HepG2 (cell line): ENCODE measurements around the gene CTNND1. TPM values are rescaled to one million over a fixed set of nuclear protein-coding genes. Genes with fewer than 3 reads are reported as not detected.

Experiments used
- CHCHD3 ChIP-seq: sonication (generic); formaldehyde crosslinking; IDR thresholded peaks from 2 replicates; pipeline ENCODE4 v1.8.0; 2022; ENCODE audit warnings: mild to moderate bottlenecking, missing genetic modification reagents, moderate library complexity
- DPF2 ChIP-seq: sonication (generic); formaldehyde crosslinking; IDR thresholded peaks from 2 replicates; pipeline ENCODE4 v1.4.0; 2020; ENCODE audit warnings: mild to moderate bottlenecking, low read depth, missing genetic modification reagents, borderline replicate concordance
- FIP1L1 ChIP-seq: fragments of 200-400 bp; formaldehyde crosslinking; IDR thresholded peaks from 2 replicates; pipeline ENCODE4 v1.6.1; 2018; ENCODE audit warnings: low read depth, mild to moderate bottlenecking, low read length, moderate library complexity, borderline replicate concordance; ENCODE audit not compliant: insufficient read depth
- HDAC6 ChIP-seq: fragments of 200-600 bp; sonication (generic); IDR thresholded peaks from 2 replicates; pipeline ENCODE4 v1.7.0; 2017; ENCODE audit warnings: mild to moderate bottlenecking, antibody characterized with exemption, low read length, low read depth
- MAZ ChIP-seq, 2 experiments: sonication (generic) in 1 of 2; formaldehyde crosslinking in 1 of 2; IDR thresholded peaks; 2 replicates each; pipeline versions ENCODE4 v1.5.0 to v1.6.1; 2012 to 2020; ENCODE audit warnings: low read depth in 2 of 2, mild to moderate bottlenecking in 2 of 2, borderline replicate concordance in 1 of 2, improper control_type of control experiment in 1 of 2, low read length in 1 of 2, missing genetic modification reagents in 1 of 2, moderate library complexity in 1 of 2
- NRL ChIP-seq: sonication (generic); formaldehyde crosslinking; IDR thresholded peaks from 2 replicates; pipeline ENCODE4 v1.5.0; 2020; ENCODE audit warnings: missing genetic modification reagents, mild to moderate bottlenecking, moderate library complexity, borderline replicate concordance
- PCBP2 ChIP-seq: fragments of 200-400 bp; formaldehyde crosslinking; optimal IDR thresholded peaks from 2 replicates; pipeline ENCODE3; 2018; ENCODE audit warnings: low read length, low read depth; ENCODE audit not compliant: poor library complexity, severe bottlenecking
- POGZ ChIP-seq: sonication (generic); formaldehyde crosslinking; IDR thresholded peaks from 2 replicates; pipeline ENCODE4 v1.4.0; 2020; ENCODE audit warnings: mild to moderate bottlenecking, missing genetic modification reagents
- SMC3 ChIP-seq: IDR thresholded peaks from 2 replicates; pipeline ENCODE4 v1.6.1; 2011; ENCODE audit warnings: low read length, improper control_type of control experiment
- SNAI1 ChIP-seq: sonication (generic); formaldehyde crosslinking; IDR thresholded peaks from 2 replicates; pipeline ENCODE4 v1.5.0; 2020; ENCODE audit warnings: mild to moderate bottlenecking, missing genetic modification reagents, borderline replicate concordance
- THYN1 ChIP-seq: sonication (generic); formaldehyde crosslinking; IDR thresholded peaks from 2 replicates; pipeline ENCODE4 v1.8.1; 2023; ENCODE audit warnings: low read depth, mild to moderate bottlenecking, moderate library complexity, missing genetic modification reagents, borderline replicate concordance
- ZBTB1 ChIP-seq: sonication (generic); formaldehyde crosslinking; IDR thresholded peaks from 2 replicates; pipeline ENCODE4 v1.4.0; 2020; ENCODE audit warnings: missing genetic modification reagents, borderline replicate concordance
- ZNF337 ChIP-seq: sonication (generic); formaldehyde crosslinking; IDR thresholded peaks from 2 replicates; pipeline ENCODE4 v1.5.1; 2020; ENCODE audit warnings: missing genetic modification reagents, low read depth, mild to moderate bottlenecking, borderline replicate concordance
- ZNF33A ChIP-seq: sonication (generic); formaldehyde crosslinking; IDR thresholded peaks from 2 replicates; pipeline ENCODE4 v1.5.1; 2020; ENCODE audit warnings: missing genetic modification reagents, mild to moderate bottlenecking, moderate library complexity, borderline replicate concordance
- ZNF614 ChIP-seq: IDR thresholded peaks from 2 replicates; pipeline ENCODE4 v1.6.1; 2018; ENCODE audit warnings: missing biosample characterization, missing genetic modification reagents, inconsistent platforms, borderline replicate concordance
- ZNF879 ChIP-seq: sonication (generic); formaldehyde crosslinking; IDR thresholded peaks from 2 replicates; pipeline ENCODE4 v1.8.1; 2023; ENCODE audit warnings: missing genetic modification reagents
- polyA plus RNA-seq, 8 experiments: library from polyadenylated mRNA; depleted of rRNA in 3 of 8; stranded (reverse) in 7 of 8; unstranded in 1 of 8; fragments of >200 nt; fragmentation: Illumina TruSeq in 4 of 8; extraction: Trizol in 4 of 8; gene quantifications; 2 replicates each; pipeline versions ENCODE4 v1.2.1 to v1.2.3, GENCODE V29; 2011 to 2016; ENCODE audit warnings: low read depth in 4 of 8, missing spikeins in 1 of 8, mixed read lengths in 1 of 8; ENCODE audit not compliant: insufficient read depth in 1 of 8
- total RNA-seq, 5 experiments: library from RNA; depleted of rRNA; stranded (reverse); fragments of >200 nt; fragmentation: Illumina TruSeq; extraction: Trizol; gene quantifications; 2 replicates each; pipeline ENCODE4 v1.2.3, GENCODE V29; 2016; ENCODE audit warnings: low read depth in 1 of 5
- TF ChIP-seq, protein P1 (sequence below): sonication (generic); formaldehyde crosslinking; conservative IDR thresholded peaks from 2 replicates; pipeline ENCODE4 v1.8.0; 2022; ENCODE audit warnings: missing genetic modification reagents
- TF ChIP-seq, protein P2 (sequence below): IDR thresholded peaks from 2 replicates; pipeline ENCODE4 v1.6.1; 2016; ENCODE audit warnings: low read depth, borderline replicate concordance
- TF ChIP-seq, protein P3 (sequence below): IDR thresholded peaks from 2 replicates; pipeline ENCODE4 v1.4.0; 2020; ENCODE audit warnings: mild to moderate bottlenecking, missing genetic modification reagents

The CTNND1 gene
- total and polyA plus RNA-seq, 2 of the 13 experiments (the other 11 are each of a cell fraction or from before 2014, with no cell fraction given), result 117 to 128 TPM

DNA sequence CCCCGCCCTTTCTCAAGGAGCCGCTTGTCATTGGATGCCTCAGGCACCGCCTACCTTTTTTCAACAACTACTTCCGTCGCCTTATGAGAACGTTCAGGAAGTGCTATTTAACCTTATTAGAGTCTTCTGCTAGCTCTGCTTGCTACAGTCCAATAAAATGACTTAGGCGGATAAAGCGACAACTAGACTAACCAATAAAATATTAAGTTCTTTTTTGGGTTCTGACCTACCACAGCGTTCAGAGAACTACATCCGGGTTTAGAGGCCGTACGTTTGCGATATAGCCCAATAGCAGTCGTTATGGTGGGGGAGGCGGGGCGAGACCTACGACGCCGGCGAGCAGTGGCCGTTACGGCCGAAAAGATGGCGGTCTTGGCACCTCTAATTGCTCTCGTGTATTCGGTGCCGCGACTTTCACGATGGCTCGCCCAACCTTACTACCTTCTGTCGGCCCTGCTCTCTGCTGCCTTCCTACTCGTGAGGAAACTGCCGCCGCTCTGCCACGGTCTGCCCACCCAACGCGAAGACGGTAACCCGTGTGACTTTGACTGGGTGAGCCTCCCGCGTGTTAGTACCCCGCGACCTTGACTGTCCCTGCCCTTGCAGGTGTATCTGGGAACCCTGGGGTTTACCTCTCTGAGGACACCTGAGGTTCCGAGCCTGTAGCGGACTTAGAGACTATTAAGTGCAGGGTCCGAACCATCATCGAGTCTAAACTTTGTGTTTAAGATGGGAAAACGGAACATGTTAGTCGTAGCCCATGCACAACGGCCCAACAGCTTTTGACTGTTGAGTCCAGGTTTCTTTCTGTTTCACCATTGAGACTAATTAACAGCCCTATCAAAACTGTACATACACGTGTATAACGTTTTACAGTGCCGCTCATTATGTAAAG is 49.1 kb upstream of the CTNND1 start, which contains the start of gene TMX2 (continued):
- TF ChIP-seq, protein P1, sequence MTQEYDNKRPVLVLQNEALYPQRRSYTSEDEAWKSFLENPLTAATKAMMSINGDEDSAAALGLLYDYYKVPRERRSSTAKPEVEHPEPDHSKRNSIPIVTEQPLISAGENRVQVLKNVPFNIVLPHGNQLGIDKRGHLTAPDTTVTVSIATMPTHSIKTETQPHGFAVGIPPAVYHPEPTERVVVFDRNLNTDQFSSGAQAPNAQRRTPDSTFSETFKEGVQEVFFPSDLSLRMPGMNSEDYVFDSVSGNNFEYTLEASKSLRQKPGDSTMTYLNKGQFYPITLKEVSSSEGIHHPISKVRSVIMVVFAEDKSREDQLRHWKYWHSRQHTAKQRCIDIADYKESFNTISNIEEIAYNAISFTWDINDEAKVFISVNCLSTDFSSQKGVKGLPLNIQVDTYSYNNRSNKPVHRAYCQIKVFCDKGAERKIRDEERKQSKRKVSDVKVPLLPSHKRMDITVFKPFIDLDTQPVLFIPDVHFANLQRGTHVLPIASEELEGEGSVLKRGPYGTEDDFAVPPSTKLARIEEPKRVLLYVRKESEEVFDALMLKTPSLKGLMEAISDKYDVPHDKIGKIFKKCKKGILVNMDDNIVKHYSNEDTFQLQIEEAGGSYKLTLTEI (CRISPR knock-in tag), result no peak
- peak; percentile 76 for TF ChIP-seq POGZ (CRISPR knock-in tag)
- no peak for TF ChIP-seq ZNF614 (CRISPR knock-in tag)
- TF ChIP-seq DPF2 (CRISPR knock-in tag), result no peak
- no peak for TF ChIP-seq SNAI1 (CRISPR knock-in tag)
- TF ChIP-seq NRL (CRISPR knock-in tag), result no peak
- TF ChIP-seq SMC3, result no peak
- TF ChIP-seq ZNF879 (CRISPR knock-in tag), result no peak
- TF ChIP-seq MAZ (IDR thresholded peaks at IDR 0.05; ENCODE audit: borderline replicate concordance, low read depth, low read length), result peak; percentile 85; the same call in 1 of the 2 replicates
- TF ChIP-seq MAZ (CRISPR knock-in tag; IDR thresholded peaks at IDR 0.05; ENCODE audit: low read depth), result no peak
- no peak for TF ChIP-seq ZNF33A
- TF ChIP-seq CHCHD3 (CRISPR knock-in tag), result no peak
- no peak for TF ChIP-seq FIP1L1
- no peak for TF ChIP-seq PCBP2
- TF ChIP-seq HDAC6, result no peak
- TF ChIP-seq, protein P2, sequence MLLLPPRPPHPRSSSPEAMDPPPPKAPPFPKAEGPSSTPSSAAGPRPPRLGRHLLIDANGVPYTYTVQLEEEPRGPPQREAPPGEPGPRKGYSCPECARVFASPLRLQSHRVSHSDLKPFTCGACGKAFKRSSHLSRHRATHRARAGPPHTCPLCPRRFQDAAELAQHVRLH, result peak; percentile 58; the same call in 1 of the 2 replicates
- no peak for TF ChIP-seq THYN1
- TF ChIP-seq, protein P3, sequence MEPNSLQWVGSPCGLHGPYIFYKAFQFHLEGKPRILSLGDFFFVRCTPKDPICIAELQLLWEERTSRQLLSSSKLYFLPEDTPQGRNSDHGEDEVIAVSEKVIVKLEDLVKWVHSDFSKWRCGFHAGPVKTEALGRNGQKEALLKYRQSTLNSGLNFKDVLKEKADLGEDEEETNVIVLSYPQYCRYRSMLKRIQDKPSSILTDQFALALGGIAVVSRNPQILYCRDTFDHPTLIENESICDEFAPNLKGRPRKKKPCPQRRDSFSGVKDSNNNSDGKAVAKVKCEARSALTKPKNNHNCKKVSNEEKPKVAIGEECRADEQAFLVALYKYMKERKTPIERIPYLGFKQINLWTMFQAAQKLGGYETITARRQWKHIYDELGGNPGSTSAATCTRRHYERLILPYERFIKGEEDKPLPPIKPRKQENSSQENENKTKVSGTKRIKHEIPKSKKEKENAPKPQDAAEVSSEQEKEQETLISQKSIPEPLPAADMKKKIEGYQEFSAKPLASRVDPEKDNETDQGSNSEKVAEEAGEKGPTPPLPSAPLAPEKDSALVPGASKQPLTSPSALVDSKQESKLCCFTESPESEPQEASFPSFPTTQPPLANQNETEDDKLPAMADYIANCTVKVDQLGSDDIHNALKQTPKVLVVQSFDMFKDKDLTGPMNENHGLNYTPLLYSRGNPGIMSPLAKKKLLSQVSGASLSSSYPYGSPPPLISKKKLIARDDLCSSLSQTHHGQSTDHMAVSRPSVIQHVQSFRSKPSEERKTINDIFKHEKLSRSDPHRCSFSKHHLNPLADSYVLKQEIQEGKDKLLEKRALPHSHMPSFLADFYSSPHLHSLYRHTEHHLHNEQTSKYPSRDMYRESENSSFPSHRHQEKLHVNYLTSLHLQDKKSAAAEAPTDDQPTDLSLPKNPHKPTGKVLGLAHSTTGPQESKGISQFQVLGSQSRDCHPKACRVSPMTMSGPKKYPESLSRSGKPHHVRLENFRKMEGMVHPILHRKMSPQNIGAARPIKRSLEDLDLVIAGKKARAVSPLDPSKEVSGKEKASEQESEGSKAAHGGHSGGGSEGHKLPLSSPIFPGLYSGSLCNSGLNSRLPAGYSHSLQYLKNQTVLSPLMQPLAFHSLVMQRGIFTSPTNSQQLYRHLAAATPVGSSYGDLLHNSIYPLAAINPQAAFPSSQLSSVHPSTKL (CRISPR knock-in tag), result no peak
- no peak for TF ChIP-seq ZBTB1 (CRISPR knock-in tag)
- TF ChIP-seq ZNF337 (CRISPR knock-in tag), result 0 out of 2 replicates have a peak, but pooled peaks have one; percentile 18
